Muscle layer of colon (tissue), 2 donors: ENCODE data around the gene LGALSL.
"Not testable (repeated sequence)": the region's sequence is repeated elsewhere in the genome, so short reads cannot be mapped to it uniquely, and the experiment has no call there.

Experiments used
- H3K27ac ChIP-seq: one replicate; pipeline ENCODE4 v1.7.0; 2013; ENCODE audit warnings: low read depth, mild to moderate bottlenecking, low read length, moderate library complexity
- H3K27me3 ChIP-seq, 2 donors: one replicate each; pipeline ENCODE4 v1.7.0; 2013; ENCODE audit warnings: low read length in 2 of 2, mild to moderate bottlenecking in 2 of 2; ENCODE audit not compliant: insufficient read depth in 2 of 2, control insufficient read depth in 1 of 2
- H3K36me3 ChIP-seq: one replicate; pipeline ENCODE4 v1.7.0; 2013; ENCODE audit warnings: mild to moderate bottlenecking, low read length; ENCODE audit not compliant: insufficient read depth
- H3K4me1 ChIP-seq: one replicate; pipeline ENCODE4 v1.7.0; 2013; ENCODE audit warnings: mild to moderate bottlenecking, low read length; ENCODE audit not compliant: insufficient read depth
- H3K4me3 ChIP-seq, 2 donors: one replicate each; pipeline ENCODE4 v1.7.0; 2013; ENCODE audit warnings: low read length in 2 of 2, low read depth in 1 of 2, mild to moderate bottlenecking in 1 of 2, moderate library complexity in 1 of 2
- H3K9ac ChIP-seq: one replicate; pipeline ENCODE4 v1.7.0; 2013; ENCODE audit warnings: low read length
- H3K9me3 ChIP-seq: one replicate; pipeline ENCODE4 v1.7.0; 2013; ENCODE audit warnings: mild to moderate bottlenecking, low read length
- donor health status: abdominal sarcoma.
- donor health status: Adenocarcinoma of cecum.

LGALSL gene

GRCh38 chr2:64445970-64446369 is 8.0 kb upstream of the LGALSL start:
- not testable (repeated sequence) for H3K27ac ChIP-seq, H3K9ac ChIP-seq, H3K9me3 ChIP-seq, H3K36me3 ChIP-seq, H3K27me3 ChIP-seq, H3K4me3 ChIP-seq, H3K4me1 ChIP-seq

- Histone ChIP-seq H3K4me1 (peaks cover 2% of the 10 kb centered on the region), H3K27ac (no peak overlapping the region), H3K36me3 (no peaks in the 10 kb centered on the region), H3K27me3 (no peaks in the 10 kb centered on the region), H3K9ac (no peak overlapping the region), H3K9me3 (no peaks in the 10 kb centered on the region), H3K4me3 (no peak overlapping the region)
These were observed 6.5 kb upstream of the LGALSL start for GRCh38 chr2:64447317-64448040.

- Histone ChIP-seq H3K9me3 (no peaks in the 10 kb centered on the region), H3K4me1 (peaks cover 6% of the 10 kb centered on the region), H3K36me3 (no peaks in the 10 kb centered on the region), H3K4me3 (no peak overlapping the region), H3K27ac (no peak overlapping the region), H3K27me3 (no peaks in the 10 kb centered on the region), H3K9ac (no peak overlapping the region)
These were observed 5.9 kb upstream of the LGALSL start for GRCh38 chr2:64448041-64448426.

- H3K4me1 ChIP-seq: peaks cover 19% of the 10 kb centered on the region
- H3K27me3 ChIP-seq: no peaks in the 10 kb centered on the region
- H3K4me3 ChIP-seq: no peak overlapping the region
- H3K27ac ChIP-seq: no peak overlapping the region
- H3K36me3 ChIP-seq: no peaks in the 10 kb centered on the region
- no peak overlapping the region for H3K9ac ChIP-seq
- H3K9me3 ChIP-seq: no peaks in the 10 kb centered on the region
These were observed 2.9 kb upstream of the LGALSL start for GRCh38 chr2:64451051-64451450.

GRCh38 chr2:64454386-64455332 is 697 bp downstream of the LGALSL start:
- no peaks in the 10 kb centered on the region for H3K27me3 ChIP-seq
- no peak overlapping the region for H3K9ac ChIP-seq
- H3K4me3 ChIP-seq: peak overlapping the region; percentile 59 to 89
- H3K4me1 ChIP-seq: peaks cover 19% of the 10 kb centered on the region
- H3K9me3 ChIP-seq: no peaks in the 10 kb centered on the region
- peak overlapping the region; percentile 80 for H3K27ac ChIP-seq
- H3K36me3 ChIP-seq: peaks cover 10% of the 10 kb centered on the region

- peaks cover 19% of the 10 kb centered on the region for H3K4me1 ChIP-seq
- H3K27me3 ChIP-seq: no peaks in the 10 kb centered on the region
- H3K4me3 ChIP-seq: peak overlapping the region in 1 of 2 donors; percentile 59
- peaks cover 10% of the 10 kb centered on the region for H3K36me3 ChIP-seq
- H3K9ac ChIP-seq: no peak overlapping the region
- H3K27ac ChIP-seq: no peak overlapping the region
- H3K9me3 ChIP-seq: no peaks in the 10 kb centered on the region
These were observed 1.6 kb downstream of the LGALSL start for GRCh38 chr2:64455545-64455944.

- Histone ChIP-seq H3K9me3 (no peaks in the 10 kb centered on the region), H3K4me3 (no peak overlapping the region), H3K27ac (no peak overlapping the region), H3K27me3 (no peaks in the 10 kb centered on the region), H3K9ac (no peak overlapping the region), H3K4me1 (peaks cover 19% of the 10 kb centered on the region), H3K36me3 (peaks cover 10% of the 10 kb centered on the region)
These were observed 2.3 kb downstream of the LGALSL start for GRCh38 chr2:64456293-64456692.

GRCh38 chr2:64457524-64457923 is 3.6 kb downstream of the LGALSL start:
- H3K9ac ChIP-seq: no peak overlapping the region
- no peaks in the 10 kb centered on the region for H3K27me3 ChIP-seq
- no peak overlapping the region for H3K27ac ChIP-seq
- peaks cover 16% of the 10 kb centered on the region for H3K4me1 ChIP-seq
- H3K4me3 ChIP-seq: no peak overlapping the region
- no peaks in the 10 kb centered on the region for H3K9me3 ChIP-seq
- H3K36me3 ChIP-seq: peaks cover 10% of the 10 kb centered on the region

- no peaks in the 10 kb centered on the region for H3K27me3 ChIP-seq
- no peak overlapping the region for H3K9ac ChIP-seq
- no peaks in the 10 kb centered on the region for H3K9me3 ChIP-seq
- no peak overlapping the region for H3K4me3 ChIP-seq
- peaks cover 10% of the 10 kb centered on the region for H3K36me3 ChIP-seq
- peaks cover 8% of the 10 kb centered on the region for H3K4me1 ChIP-seq
- no peak overlapping the region for H3K27ac ChIP-seq
These were observed 5.6 kb downstream of the LGALSL start for GRCh38 chr2:64459575-64459974.

GRCh38 chr2:64460330-64460729 is 6.4 kb downstream of the LGALSL start:
- Histone ChIP-seq H3K27me3 (no peaks in the 10 kb centered on the region), H3K4me1 (peaks cover 4% of the 10 kb centered on the region), H3K36me3 (peaks cover 10% of the 10 kb centered on the region), H3K9me3 (no peaks in the 10 kb centered on the region), H3K9ac (no peak overlapping the region), H3K27ac (no peak overlapping the region), H3K4me3 (no peak overlapping the region)

GRCh38 chr2:64461271-64462058 is 7.5 kb downstream of the LGALSL start:
- Histone ChIP-seq H3K4me1 (no peaks in the 10 kb centered on the region), H3K27me3 (no peaks in the 10 kb centered on the region), H3K27ac (no peak overlapping the region), H3K36me3 (peaks cover 10% of the 10 kb centered on the region), H3K9me3 (no peaks in the 10 kb centered on the region), H3K9ac (no peak overlapping the region), H3K4me3 (no peak overlapping the region)
